GM23338 (cell line): ENCODE data around the gene ORM1.

Experiments
- CREB1 ChIP-seq: fragments of 250-450 bp; sonication (Bioruptor Pico); IDR thresholded peaks from 2 replicates; pipeline ENCODE4 v1.5.0; 2020; ENCODE audit warnings: low read depth, mild to moderate bottlenecking, moderate library complexity
- CTCF ChIP-seq, 2 experiments: fragments of 200-600 bp in 1 of 2; sonication (generic) in 1 of 2; conservative IDR thresholded peaks; 2 replicates each; pipeline versions ENCODE4 v1.5.1 to v1.6.1; 2016 to 2017; ENCODE audit warnings: antibody characterized with exemption in 2 of 2, low read depth in 2 of 2, mild to moderate bottlenecking in 2 of 2, moderate library complexity in 1 of 2
- EZH2 ChIP-seq: fragments of 200-600 bp; sonication (generic); IDR thresholded peaks from one replicate; pipeline ENCODE4 v1.8.0; 2017; ENCODE audit warnings: antibody characterized with exemption, mild to moderate bottlenecking, low read depth; ENCODE audit not compliant: unreplicated experiment
- POLR2AphosphoS5 ChIP-seq: IDR thresholded peaks from 2 replicates; pipeline ENCODE4 v1.6.1; 2016; ENCODE audit warnings: antibody characterized with exemption, low read depth

GRCh38 chr9:114294664-114295063 lies 28.2 kb upstream of the ORM1 start:
- TF ChIP-seq CTCF (conservative IDR thresholded peaks at IDR 0.05; ENCODE audit: low read depth in 2 of 2): no peak
- no peak for TF ChIP-seq POLR2AphosphoS5
- TF ChIP-seq EZH2: no peak
- TF ChIP-seq CREB1: no peak
